ENCODE results near the gene CACNG3.

CACNG3 gene

GRCh38 chr16:24273508-24274182 is 17.5 kb downstream of the CACNG3 start:
- DNase-seq (ENCODE audit: low read depth): no peak
- TF ChIP-seq, protein P1, sequence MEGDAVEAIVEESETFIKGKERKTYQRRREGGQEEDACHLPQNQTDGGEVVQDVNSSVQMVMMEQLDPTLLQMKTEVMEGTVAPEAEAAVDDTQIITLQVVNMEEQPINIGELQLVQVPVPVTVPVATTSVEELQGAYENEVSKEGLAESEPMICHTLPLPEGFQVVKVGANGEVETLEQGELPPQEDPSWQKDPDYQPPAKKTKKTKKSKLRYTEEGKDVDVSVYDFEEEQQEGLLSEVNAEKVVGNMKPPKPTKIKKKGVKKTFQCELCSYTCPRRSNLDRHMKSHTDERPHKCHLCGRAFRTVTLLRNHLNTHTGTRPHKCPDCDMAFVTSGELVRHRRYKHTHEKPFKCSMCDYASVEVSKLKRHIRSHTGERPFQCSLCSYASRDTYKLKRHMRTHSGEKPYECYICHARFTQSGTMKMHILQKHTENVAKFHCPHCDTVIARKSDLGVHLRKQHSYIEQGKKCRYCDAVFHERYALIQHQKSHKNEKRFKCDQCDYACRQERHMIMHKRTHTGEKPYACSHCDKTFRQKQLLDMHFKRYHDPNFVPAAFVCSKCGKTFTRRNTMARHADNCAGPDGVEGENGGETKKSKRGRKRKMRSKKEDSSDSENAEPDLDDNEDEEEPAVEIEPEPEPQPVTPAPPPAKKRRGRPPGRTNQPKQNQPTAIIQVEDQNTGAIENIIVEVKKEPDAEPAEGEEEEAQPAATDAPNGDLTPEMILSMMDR (IDR thresholded peaks at IDR 0.05; ENCODE audit: low read depth, low read length, missing control alignments): no peak
- no peak overlapping the region for H3K4me3 ChIP-seq (ENCODE audit: low read depth, low read length)

DNA sequence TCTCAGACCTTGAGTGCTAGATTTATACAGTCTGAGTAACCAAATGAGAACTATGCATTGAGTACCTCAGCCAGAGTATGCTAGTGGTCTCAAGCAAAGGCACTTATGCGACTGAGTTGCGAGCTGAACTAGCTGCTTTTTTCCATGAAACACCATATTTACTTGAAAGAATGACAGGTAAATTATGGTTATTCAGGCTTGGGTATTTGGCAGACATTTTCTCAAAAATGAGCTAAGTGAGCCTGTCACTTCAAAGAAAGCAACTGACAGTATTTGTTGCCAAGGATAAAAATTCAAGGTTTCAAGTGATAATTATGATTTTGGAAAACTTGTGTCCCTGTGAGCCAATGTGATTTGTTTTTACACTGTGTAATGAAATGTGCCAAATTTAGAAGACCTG is 19.3 kb downstream of the CACNG3 start:
- H3K4me3 ChIP-seq (ENCODE audit: low read depth, low read length): no peak overlapping the region
- DNase-seq (ENCODE audit: low read depth): no peak
- TF ChIP-seq, protein P1 (IDR thresholded peaks at IDR 0.05; ENCODE audit: low read depth, low read length, missing control alignments): no peak

GRCh38 chr16:24279982-24280515 is 23.9 kb downstream of the CACNG3 start:
- no peak overlapping the region for H3K4me3 ChIP-seq (ENCODE audit: low read depth, low read length)
- TF ChIP-seq, protein P1 (IDR thresholded peaks at IDR 0.05; ENCODE audit: low read depth, low read length, missing control alignments): no peak
- DNase-seq (ENCODE audit: low read depth): no peak

- DNase-seq (ENCODE audit: low read depth): no peak
- TF ChIP-seq, protein P1 (IDR thresholded peaks at IDR 0.05; ENCODE audit: low read depth, low read length, missing control alignments): no peak
- H3K4me3 ChIP-seq (ENCODE audit: low read depth, low read length): no peak overlapping the region
Observed at GRCh38 chr16:24281466-24281865, 25.3 kb downstream of the CACNG3 start.

DNA sequence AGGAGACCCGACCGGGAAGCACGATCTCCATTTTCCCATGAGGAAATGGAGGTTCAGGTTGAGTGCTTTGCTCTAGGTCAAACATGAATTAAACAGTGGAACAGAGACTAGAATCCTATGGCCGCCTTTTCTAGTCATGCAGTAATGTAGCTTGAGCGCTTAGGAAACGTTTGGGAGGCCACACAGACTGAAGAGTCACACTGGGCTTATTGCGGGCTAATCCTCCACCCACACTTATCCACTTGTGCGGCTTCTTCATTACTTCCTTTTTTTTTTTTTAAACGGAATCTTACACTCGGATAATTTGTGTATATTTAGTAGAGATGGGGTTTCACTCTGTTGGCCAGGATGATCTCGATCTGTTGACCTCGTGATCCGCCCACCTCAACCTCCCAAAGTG is 26.0 kb downstream of the CACNG3 start:
- DNase-seq (ENCODE audit: low read depth): no peak

GRCh38 chr16:24286741-24287405 is 30.7 kb downstream of the CACNG3 start:
- H3K4me3 ChIP-seq (ENCODE audit: low read depth, low read length): no peak overlapping the region
- no peak for DNase-seq (ENCODE audit: low read depth)
- TF ChIP-seq, protein P1 (IDR thresholded peaks at IDR 0.05; ENCODE audit: low read depth, low read length, missing control alignments): no peak

More for the DNA sequence above, 26.0 kb downstream of the CACNG3 start:
- H3K4me3 ChIP-seq (ENCODE audit: low read depth, low read length): no peak overlapping the region
- TF ChIP-seq, protein P1 (IDR thresholded peaks at IDR 0.05; ENCODE audit: low read depth, low read length, missing control alignments): no peak

Measured in GM12864 (cell line).